ENCODE data around the gene EIF5A. TPM values are rescaled to one million over a fixed set of nuclear protein-coding genes. Genes with fewer than 3 reads are reported as not detected.

Gene EIF5A
- total RNA-seq, 1 experiment from 2014 or later: 1,142 TPM

DNA sequence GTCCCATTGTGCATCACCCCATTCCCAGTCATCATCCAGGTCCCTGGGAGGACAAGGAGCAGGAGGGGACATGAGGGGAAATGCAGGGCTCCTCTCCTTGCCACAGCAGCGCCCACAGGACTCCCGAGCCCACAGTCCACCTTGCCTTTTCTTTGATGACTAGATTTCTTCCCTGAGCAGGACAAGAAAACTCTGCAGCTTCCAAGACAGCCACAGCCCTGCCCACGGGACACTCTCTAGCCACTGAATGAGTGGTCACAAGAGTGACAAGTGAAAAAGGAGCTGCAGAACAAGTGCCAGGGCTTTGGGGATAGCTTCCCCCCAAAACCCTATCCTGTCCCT, 17.0 kb downstream of the EIF5A start:
- no TSS peak for BruUV-seq (replicated peaks)
- intact Hi-C loops (cut with micrococcal nuclease): no loop called here
- H3K4me1 Mint-ChIP-seq (ENCODE audit: insufficient read depth, unreplicated experiment): peaks cover 15% of the 10 kb centered on the region

DNA sequence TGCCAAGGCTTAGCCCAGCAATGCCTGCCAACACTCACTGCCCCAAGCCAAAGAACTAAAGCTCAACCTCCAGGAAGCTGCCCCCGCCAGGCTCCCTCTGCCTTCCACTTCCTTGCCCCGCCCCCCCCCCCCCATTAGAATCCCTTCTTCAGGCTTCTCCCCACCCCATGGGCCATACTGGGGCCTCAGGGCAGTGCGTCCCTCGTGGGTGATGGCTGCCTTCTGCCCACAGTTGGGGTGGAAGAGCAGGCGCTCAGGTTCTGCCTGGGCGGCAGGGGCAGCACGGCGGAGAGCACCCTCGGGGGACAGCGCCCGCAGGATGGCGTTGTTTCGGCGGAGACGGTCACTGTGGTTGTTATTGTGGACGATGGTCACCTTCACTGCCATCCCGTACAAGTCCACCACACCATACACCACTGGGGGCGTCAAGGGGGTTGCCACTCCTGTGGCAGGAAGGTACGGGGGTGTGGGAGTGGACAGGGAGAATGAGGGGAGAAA, 17.7 kb downstream of the EIF5A start:
- no peaks in the 10 kb centered on the region for H3K27me3 Mint-ChIP-seq (ENCODE audit: insufficient read depth, unreplicated experiment)
- ChIA-PET CTCF (interaction anchor here (0.6 to 1.6 kb wide), 6 partner anchors 11 to 266 kb away, joined by 3 to 5 read pairs (median 3); no protein-coding TSS in a partner anchor), POLR2A (interaction anchor here (2.5 kb wide), 1 partner anchor 10 kb away, joined by 8 read pairs; the partner anchor contains the start of gene GPS2)
- H3K36me3 Mint-ChIP-seq (ENCODE audit: insufficient read depth, unreplicated experiment): peaks cover 59% of the 10 kb centered on the region
- DNase-seq (ENCODE audit: unreplicated experiment): no peak
- no peak overlapping the region for H3K4me3 Mint-ChIP-seq (ENCODE audit: unreplicated experiment)
- TF ChIP-seq, protein P1, sequence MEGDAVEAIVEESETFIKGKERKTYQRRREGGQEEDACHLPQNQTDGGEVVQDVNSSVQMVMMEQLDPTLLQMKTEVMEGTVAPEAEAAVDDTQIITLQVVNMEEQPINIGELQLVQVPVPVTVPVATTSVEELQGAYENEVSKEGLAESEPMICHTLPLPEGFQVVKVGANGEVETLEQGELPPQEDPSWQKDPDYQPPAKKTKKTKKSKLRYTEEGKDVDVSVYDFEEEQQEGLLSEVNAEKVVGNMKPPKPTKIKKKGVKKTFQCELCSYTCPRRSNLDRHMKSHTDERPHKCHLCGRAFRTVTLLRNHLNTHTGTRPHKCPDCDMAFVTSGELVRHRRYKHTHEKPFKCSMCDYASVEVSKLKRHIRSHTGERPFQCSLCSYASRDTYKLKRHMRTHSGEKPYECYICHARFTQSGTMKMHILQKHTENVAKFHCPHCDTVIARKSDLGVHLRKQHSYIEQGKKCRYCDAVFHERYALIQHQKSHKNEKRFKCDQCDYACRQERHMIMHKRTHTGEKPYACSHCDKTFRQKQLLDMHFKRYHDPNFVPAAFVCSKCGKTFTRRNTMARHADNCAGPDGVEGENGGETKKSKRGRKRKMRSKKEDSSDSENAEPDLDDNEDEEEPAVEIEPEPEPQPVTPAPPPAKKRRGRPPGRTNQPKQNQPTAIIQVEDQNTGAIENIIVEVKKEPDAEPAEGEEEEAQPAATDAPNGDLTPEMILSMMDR (IDR thresholded peaks at IDR 0.05; ENCODE audit: unreplicated experiment): no peak
- intact Hi-C loops (cut with micrococcal nuclease): no loop called here
- no TSS peak for BruUV-seq (replicated peaks)
- H3K9me3 Mint-ChIP-seq (ENCODE audit: unreplicated experiment): no peaks in the 10 kb centered on the region
- no peak overlapping the region for H3K27ac Mint-ChIP-seq (ENCODE audit: low read depth, unreplicated experiment)
- peaks cover 15% of the 10 kb centered on the region for H3K4me1 Mint-ChIP-seq (ENCODE audit: insufficient read depth, unreplicated experiment)

More for the DNA sequence above, 17.0 kb downstream of the EIF5A start:
- CTCF ChIA-PET: interaction anchor here (0.6 to 1.6 kb wide), 7 partner anchors 10 to 308 kb away, joined by 3 to 5 read pairs (median 3); no protein-coding TSS in a partner anchor
- Mint-ChIP-seq H3K4me3 (ENCODE audit: unreplicated experiment) (no peak overlapping the region), H3K9me3 (ENCODE audit: unreplicated experiment) (no peaks in the 10 kb centered on the region), H3K36me3 (ENCODE audit: insufficient read depth, unreplicated experiment) (peaks cover 66% of the 10 kb centered on the region), H3K27me3 (ENCODE audit: insufficient read depth, unreplicated experiment) (no peaks in the 10 kb centered on the region), H3K27ac (ENCODE audit: low read depth, unreplicated experiment) (no peak overlapping the region)
- no peak for DNase-seq (ENCODE audit: unreplicated experiment)
- TF ChIP-seq, protein P1 (IDR thresholded peaks at IDR 0.05; ENCODE audit: unreplicated experiment): no peak
- POLR2A ChIA-PET: interaction anchor here (2.5 kb wide), 1 partner anchor 9 kb away, joined by 8 read pairs; the partner anchor contains the start of gene GPS2

DNA sequence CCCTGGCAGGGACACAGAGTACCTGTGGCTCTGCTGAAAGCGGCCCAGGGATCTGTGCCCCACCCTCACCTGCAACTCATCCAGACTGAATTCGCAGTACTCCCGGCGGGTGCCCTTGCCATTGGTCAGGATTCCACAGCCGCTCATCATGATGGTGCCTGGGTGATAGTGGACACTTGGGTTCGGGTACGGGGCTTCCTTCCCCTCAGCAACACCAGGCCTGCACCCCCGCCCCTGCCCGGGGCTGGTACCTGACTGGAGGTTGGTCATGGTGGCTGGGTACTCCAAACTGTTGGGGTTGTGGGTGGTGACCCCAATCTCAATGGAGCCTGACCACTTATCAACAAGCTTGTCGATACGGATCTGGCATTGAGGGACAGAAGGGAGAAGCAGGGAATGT, 18.8 kb downstream of the EIF5A start:
- Mint-ChIP-seq H3K4me1 (ENCODE audit: insufficient read depth, unreplicated experiment) (peaks cover 15% of the 10 kb centered on the region), H3K4me3 (ENCODE audit: unreplicated experiment) (no peak overlapping the region), H3K36me3 (ENCODE audit: insufficient read depth, unreplicated experiment) (peaks cover 48% of the 10 kb centered on the region), H3K27me3 (ENCODE audit: insufficient read depth, unreplicated experiment) (no peaks in the 10 kb centered on the region), H3K9me3 (ENCODE audit: unreplicated experiment) (no peaks in the 10 kb centered on the region), H3K27ac (ENCODE audit: low read depth, unreplicated experiment) (no peak overlapping the region)
- no TSS peak for BruUV-seq (replicated peaks)
- intact Hi-C loops (cut with micrococcal nuclease): no loop called here
- CTCF ChIA-PET: interaction anchor here (0.7 to 1.5 kb wide), 3 partner anchors 30 to 235 kb away, joined by 3 to 4 read pairs (median 4); partner anchors contain the start of gene SENP3
- TF ChIP-seq, protein P1 (IDR thresholded peaks at IDR 0.05; ENCODE audit: unreplicated experiment): no peak
- POLR2A ChIA-PET: interaction anchor here (1.1 to 2.5 kb wide), 2 partner anchors 11 to 12 kb away, joined by 3 to 8 read pairs; partner anchors contain the start of gene GPS2
- no peak for DNase-seq (ENCODE audit: unreplicated experiment)

DNA sequence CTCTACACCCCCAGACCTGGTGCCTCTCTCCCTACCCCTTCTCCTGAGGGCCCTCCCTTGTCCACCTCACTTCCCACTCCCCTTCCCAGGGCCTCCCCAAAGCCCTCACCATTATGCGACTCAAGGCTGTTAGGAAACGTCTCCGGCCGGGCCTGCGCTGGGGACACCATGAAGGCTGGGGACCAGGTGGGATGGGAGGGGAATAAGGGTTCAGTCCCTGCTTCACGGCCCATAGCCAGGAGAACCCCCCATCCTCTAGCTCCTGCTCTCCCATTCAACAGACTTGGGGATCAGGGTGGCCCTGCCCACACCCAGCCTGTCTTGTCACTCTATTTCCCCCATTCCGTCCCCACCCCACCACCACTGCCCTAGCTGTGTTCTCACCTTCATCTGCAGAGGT, 19.6 kb downstream of the EIF5A start:
- no peaks in the 10 kb centered on the region for H3K9me3 Mint-ChIP-seq (ENCODE audit: unreplicated experiment)
- POLR2A ChIA-PET: interaction anchor here (0.9 to 1.2 kb wide), 3 partner anchors 11 to 77 kb away, joined by 3 read pairs; partner anchors contain the start of gene TMEM256

More for the DNA sequence above, 19.6 kb downstream of the EIF5A start:
- H3K36me3 Mint-ChIP-seq (ENCODE audit: insufficient read depth, unreplicated experiment): peaks cover 40% of the 10 kb centered on the region
- H3K4me3 Mint-ChIP-seq (ENCODE audit: unreplicated experiment): no peak overlapping the region
- no TSS peak for BruUV-seq (replicated peaks)
- H3K27me3 Mint-ChIP-seq (ENCODE audit: insufficient read depth, unreplicated experiment): no peaks in the 10 kb centered on the region
- no peak for DNase-seq (ENCODE audit: unreplicated experiment)
- H3K27ac Mint-ChIP-seq (ENCODE audit: low read depth, unreplicated experiment): no peak overlapping the region
- intact Hi-C loops (cut with micrococcal nuclease): no loop called here
- CTCF ChIA-PET: interaction anchor here (0.6 to 1.5 kb wide), 3 partner anchors 10 to 234 kb away, joined by 3 to 4 read pairs (median 4); partner anchors contain the start of gene SENP3
- TF ChIP-seq, protein P1 (IDR thresholded peaks at IDR 0.05; ENCODE audit: unreplicated experiment): no peak
- peaks cover 15% of the 10 kb centered on the region for H3K4me1 Mint-ChIP-seq (ENCODE audit: insufficient read depth, unreplicated experiment)

Data from MCF 10A (cell line).